HFF-Myc (cell line): Measurements from ENCODE around the gene PPP1R12B.
"Not testable (repeated sequence)": the region's sequence is repeated elsewhere in the genome, so short reads cannot be mapped to it uniquely, and the experiment has no call there.

Experiments used
- DNase-seq: peaks from one replicate; pipeline ENCODE4 v3.0.0-alpha.2; 2011; ENCODE audit warnings: low read depth; ENCODE audit errors: extremely low read depth
- H3K4me3 ChIP-seq: replicated peaks from 2 replicates; pipeline ENCODE4 v1.5.1; 2011; ENCODE audit warnings: low read depth, mild to moderate bottlenecking, control low read depth, low read length
- CTCF ChIP-seq: IDR thresholded peaks from 2 replicates; pipeline ENCODE4 v1.5.1; 2012; ENCODE audit warnings: mild to moderate bottlenecking, low read depth, low read length, control low read depth; ENCODE audit errors: missing control alignments

PPP1R12B gene

GRCh38 chr1:202411422-202411821, 62.9 kb downstream of the PPP1R12B start:
- no peak for TF ChIP-seq CTCF
- no peak overlapping the region for H3K4me3 ChIP-seq
- DNase-seq, result no peak

DNA sequence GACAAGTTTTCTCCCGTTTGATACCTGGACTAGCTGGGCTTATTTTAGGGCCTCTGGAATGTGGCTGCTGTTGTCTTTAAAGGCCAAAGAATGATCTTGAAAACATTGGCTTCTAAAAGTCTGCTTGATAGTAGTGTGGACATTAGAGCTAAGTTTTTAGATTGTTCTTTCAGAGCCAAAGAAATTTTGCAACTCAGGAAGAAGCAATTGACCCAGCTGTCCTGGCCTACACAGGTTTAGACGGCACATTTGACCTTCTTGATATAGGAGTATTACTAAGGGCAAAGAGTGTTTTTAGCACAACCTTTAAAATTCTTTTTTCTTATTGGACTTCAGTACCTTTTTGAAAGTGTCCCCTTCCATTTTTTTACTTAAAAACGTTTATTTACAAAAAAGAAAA, 63.9 kb downstream of the PPP1R12B start:
- H3K4me3 ChIP-seq, DNase-seq: not testable (repeated sequence)

- TF ChIP-seq CTCF, result no peak
- DNase-seq, result no peak
- no peak overlapping the region for H3K4me3 ChIP-seq
These were observed 68.1 kb downstream of the PPP1R12B start for GRCh38 chr1:202416641-202417040.

GRCh38 chr1:202417141-202417540, 68.6 kb downstream of the PPP1R12B start:
- H3K4me3 ChIP-seq, DNase-seq: not testable (repeated sequence)

DNA sequence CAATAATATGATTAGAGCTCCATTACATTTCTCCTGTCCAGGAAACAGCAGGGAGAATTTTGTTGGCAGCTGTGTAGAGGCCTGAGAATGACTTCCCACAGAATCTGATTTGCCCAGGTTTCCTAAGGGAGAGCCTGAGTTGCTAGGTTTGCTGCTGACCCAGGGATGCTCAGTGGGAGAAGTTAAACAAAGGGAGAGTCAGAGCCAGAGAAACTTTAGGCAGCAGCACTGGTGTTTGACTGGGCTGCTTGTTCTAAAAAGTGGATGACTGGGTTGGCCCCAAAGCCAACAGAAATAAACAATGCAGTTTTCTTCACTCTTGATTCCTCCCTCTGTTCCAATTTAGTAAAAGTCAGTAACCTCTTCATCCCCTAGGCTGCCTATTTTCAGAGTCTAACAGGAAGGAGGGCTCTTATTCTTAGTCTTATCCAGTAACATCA, 69.3 kb downstream of the PPP1R12B start:
- not testable (repeated sequence) for H3K4me3 ChIP-seq, DNase-seq

DNA sequence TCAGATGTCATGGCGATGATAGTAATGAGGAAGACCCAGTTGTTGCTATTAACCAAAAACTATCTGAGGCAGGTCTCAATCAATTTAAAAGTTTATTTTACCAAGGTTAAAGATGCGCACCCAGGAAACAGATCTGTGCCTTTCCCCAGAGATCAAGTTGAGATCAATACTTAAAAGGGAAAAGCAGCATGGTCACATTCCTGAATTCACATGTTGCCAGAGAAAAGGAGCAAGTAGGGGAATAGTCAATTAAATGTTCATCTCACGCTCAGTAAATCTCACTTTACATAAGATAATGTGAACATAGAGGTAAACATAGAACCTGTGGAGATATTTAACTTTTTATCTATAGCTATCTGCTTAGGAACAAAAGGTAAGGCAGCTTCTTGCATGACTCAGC, 71.2 kb downstream of the PPP1R12B start:
- not testable (repeated sequence) for DNase-seq, H3K4me3 ChIP-seq

DNA sequence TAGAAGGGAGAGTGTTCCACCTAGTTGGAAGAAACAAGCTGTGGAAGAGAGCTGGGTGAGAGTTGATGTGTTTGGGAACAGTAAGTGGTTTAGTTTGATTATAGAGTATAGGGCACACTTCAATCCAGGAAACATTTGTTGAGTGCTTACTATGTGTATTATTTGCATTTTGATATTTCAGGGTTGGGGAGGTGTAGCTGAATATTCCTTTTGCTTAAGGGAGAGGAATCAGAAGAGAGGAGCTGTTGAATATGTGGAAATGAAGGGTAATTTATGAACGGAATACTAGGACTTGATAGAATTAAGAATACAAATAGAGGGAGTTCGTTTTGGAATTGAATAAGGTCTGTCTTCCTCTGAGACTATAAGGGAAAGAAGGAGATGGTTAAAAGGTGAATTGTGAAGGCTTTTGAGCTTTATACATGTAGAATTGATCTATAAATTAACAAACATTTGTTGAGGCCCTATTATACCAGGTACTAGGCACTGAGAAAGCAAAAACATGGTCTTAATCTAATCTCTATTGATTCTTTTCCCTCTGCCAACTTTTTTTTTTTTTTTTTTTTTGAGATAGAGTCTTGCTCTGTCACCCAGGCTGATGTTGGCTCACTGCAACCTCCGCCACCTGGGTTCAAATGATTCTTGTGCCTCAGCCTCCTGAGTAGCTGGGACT, 72.1 kb downstream of the PPP1R12B start:
- H3K4me3 ChIP-seq, DNase-seq: not testable (repeated sequence)

- not testable (repeated sequence) for H3K4me3 ChIP-seq, DNase-seq
These were observed 74.2 kb downstream of the PPP1R12B start for GRCh38 chr1:202422709-202423108.

- not testable (repeated sequence) for H3K4me3 ChIP-seq, DNase-seq
These were observed 75.8 kb downstream of the PPP1R12B start for GRCh38 chr1:202424260-202424659.

GRCh38 chr1:202430111-202430510, 81.6 kb downstream of the PPP1R12B start:
- not testable (repeated sequence) for DNase-seq, H3K4me3 ChIP-seq

- not testable (repeated sequence) for DNase-seq
These were observed 83.8 kb downstream of the PPP1R12B start for GRCh38 chr1:202432338-202432737.

More at GRCh38 chr1:202432338-202432737, 83.8 kb downstream of the PPP1R12B start:
- not testable (repeated sequence) for H3K4me3 ChIP-seq
